Fibroblast of the aortic adventitia (primary cell): Measurements from ENCODE around the gene PCA3. TPM values are rescaled to one million over a fixed set of nuclear protein-coding genes. Genes with fewer than 3 reads are reported as not detected.

ENCODE experiments used
- DNase-seq: peaks from one replicate; pipeline ENCODE4 v3.0.0-alpha.2; 2010; ENCODE audit warnings: low read depth
- H3K4me3 ChIP-seq: 2 replicates; pipeline ENCODE4 v1.5.1; 2011; ENCODE audit warnings: low read depth, mild to moderate bottlenecking, control low read depth, low read length, moderate library complexity
- CTCF ChIP-seq: IDR thresholded peaks from 2 replicates; pipeline ENCODE4 v1.5.1; 2011; ENCODE audit warnings: mild to moderate bottlenecking, low read length, control low read depth, inconsistent platforms; ENCODE audit not compliant: insufficient read depth
- total RNA-seq: library from RNA; depleted of rRNA; stranded (reverse); fragments of >200 nt; gene quantifications from 2 replicates; pipeline ENCODE4 v1.2.3, GENCODE V29; 2012; ENCODE audit warnings: low replicate concordance

PCA3 gene
- total RNA-seq, 1 donor = not detected

GRCh38 chr9:76810377-76810957, 46.2 kb downstream of the PCA3 start:
- peak; percentile 82 for DNase-seq
- peak; percentile 90 for TF ChIP-seq CTCF
- no peak overlapping the region for H3K4me3 ChIP-seq

- H3K4me3 ChIP-seq = no peak overlapping the region
- TF ChIP-seq CTCF = no peak
- no peak for DNase-seq
Measured at GRCh38 chr9:76812591-76812990, 48.4 kb downstream of the PCA3 start.

GRCh38 chr9:76817489-76817888, 53.3 kb downstream of the PCA3 start:
- no peak for TF ChIP-seq CTCF
- no peak overlapping the region for H3K4me3 ChIP-seq
- DNase-seq = peak; percentile 48

- TF ChIP-seq CTCF = no peak
- H3K4me3 ChIP-seq = no peak overlapping the region
- peak; percentile 98 for DNase-seq
Measured at GRCh38 chr9:76818271-76818670, 54.0 kb downstream of the PCA3 start.

GRCh38 chr9:76820431-76820830, 56.2 kb downstream of the PCA3 start:
- no peak for TF ChIP-seq CTCF
- no peak for DNase-seq
- no peak overlapping the region for H3K4me3 ChIP-seq

- no peak for DNase-seq
- TF ChIP-seq CTCF = no peak
- H3K4me3 ChIP-seq = no peak overlapping the region
Measured at GRCh38 chr9:76827296-76828080, 63.2 kb downstream of the PCA3 start.
